ENCODE results near the gene FBXO45. TPM values are rescaled to one million over a fixed set of nuclear protein-coding genes. Genes with fewer than 3 reads are reported as not detected.

Gene FBXO45
- total and polyA plus RNA-seq, 2 of the 13 experiments (the other 11 are each of a cell fraction or from before 2014, with no cell fraction given), result 7.0 to 12.1 TPM

DNA sequence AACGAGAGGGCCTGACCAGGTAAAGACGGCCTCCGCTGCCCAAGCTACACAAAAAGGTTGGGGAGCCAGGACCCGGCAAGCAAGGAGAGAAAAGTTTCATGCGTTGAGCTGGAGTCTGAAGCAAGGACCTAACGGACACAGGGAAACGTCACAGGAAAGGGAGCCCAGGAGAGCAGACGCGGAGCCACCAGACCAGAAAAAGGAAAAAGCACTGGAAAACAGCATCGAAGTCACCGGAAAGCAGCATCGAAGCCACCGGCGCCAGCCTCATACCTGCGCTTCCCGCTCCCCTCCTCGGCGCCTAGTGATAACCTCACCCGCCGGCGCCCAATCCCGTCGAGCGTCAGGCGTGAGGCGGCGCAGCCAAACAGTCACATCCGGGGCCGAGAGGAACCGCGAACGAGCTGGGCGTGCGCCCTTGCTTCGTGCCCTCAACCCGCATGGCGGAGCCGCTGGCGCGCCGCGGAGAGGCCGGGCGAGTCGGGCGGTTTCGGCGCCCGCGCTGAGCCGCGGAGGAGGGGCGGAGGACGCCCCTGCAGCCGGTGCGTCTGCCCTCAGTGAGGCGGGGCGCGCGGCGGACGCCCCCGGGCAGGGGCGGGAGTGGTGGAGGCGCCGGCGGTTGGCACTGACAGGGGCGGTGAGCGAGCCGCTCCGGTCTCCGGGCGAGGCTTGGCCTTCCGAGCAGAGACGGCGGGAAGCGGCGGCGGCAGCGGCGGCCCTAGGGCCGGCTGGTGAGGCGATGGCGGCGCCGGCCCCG lies at the start of gene FBXO45, which contains the start of gene WDR53 (continued):
- TF ChIP-seq, protein P1, sequence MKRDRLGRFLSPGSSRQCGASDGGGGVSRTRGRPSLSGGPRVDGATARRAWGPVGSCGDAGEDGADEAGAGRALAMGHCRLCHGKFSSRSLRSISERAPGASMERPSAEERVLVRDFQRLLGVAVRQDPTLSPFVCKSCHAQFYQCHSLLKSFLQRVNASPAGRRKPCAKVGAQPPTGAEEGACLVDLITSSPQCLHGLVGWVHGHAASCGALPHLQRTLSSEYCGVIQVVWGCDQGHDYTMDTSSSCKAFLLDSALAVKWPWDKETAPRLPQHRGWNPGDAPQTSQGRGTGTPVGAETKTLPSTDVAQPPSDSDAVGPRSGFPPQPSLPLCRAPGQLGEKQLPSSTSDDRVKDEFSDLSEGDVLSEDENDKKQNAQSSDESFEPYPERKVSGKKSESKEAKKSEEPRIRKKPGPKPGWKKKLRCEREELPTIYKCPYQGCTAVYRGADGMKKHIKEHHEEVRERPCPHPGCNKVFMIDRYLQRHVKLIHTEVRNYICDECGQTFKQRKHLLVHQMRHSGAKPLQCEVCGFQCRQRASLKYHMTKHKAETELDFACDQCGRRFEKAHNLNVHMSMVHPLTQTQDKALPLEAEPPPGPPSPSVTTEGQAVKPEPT (CRISPR knock-in tag; IDR thresholded peaks at IDR 0.05; ENCODE audit: low read depth), result 0 out of 2 replicates have a peak, but pooled peaks have one; percentile 66
- TF ChIP-seq, protein P2, sequence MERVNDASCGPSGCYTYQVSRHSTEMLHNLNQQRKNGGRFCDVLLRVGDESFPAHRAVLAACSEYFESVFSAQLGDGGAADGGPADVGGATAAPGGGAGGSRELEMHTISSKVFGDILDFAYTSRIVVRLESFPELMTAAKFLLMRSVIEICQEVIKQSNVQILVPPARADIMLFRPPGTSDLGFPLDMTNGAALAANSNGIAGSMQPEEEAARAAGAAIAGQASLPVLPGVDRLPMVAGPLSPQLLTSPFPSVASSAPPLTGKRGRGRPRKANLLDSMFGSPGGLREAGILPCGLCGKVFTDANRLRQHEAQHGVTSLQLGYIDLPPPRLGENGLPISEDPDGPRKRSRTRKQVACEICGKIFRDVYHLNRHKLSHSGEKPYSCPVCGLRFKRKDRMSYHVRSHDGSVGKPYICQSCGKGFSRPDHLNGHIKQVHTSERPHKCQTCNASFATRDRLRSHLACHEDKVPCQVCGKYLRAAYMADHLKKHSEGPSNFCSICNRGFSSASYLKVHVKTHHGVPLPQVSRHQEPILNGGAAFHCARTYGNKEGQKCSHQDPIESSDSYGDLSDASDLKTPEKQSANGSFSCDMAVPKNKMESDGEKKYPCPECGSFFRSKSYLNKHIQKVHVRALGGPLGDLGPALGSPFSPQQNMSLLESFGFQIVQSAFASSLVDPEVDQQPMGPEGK (CRISPR knock-in tag; IDR thresholded peaks at IDR 0.05), result peak; percentile 72
- TF ChIP-seq, protein P3, sequence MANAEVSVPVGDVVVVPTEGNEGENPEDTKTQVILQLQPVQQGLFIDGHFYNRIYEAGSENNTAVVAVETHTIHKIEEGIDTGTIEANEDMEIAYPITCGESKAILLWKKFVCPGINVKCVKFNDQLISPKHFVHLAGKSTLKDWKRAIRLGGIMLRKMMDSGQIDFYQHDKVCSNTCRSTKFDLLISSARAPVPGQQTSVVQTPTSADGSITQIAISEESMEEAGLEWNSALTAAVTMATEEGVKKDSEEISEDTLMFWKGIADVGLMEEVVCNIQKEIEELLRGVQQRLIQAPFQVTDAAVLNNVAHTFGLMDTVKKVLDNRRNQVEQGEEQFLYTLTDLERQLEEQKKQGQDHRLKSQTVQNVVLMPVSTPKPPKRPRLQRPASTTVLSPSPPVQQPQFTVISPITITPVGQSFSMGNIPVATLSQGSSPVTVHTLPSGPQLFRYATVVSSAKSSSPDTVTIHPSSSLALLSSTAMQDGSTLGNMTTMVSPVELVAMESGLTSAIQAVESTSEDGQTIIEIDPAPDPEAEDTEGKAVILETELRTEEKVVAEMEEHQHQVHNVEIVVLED (CRISPR knock-in tag; IDR thresholded peaks at IDR 0.05; ENCODE audit: borderline replicate concordance), result peak; percentile 96
- TF ChIP-seq, protein P4, sequence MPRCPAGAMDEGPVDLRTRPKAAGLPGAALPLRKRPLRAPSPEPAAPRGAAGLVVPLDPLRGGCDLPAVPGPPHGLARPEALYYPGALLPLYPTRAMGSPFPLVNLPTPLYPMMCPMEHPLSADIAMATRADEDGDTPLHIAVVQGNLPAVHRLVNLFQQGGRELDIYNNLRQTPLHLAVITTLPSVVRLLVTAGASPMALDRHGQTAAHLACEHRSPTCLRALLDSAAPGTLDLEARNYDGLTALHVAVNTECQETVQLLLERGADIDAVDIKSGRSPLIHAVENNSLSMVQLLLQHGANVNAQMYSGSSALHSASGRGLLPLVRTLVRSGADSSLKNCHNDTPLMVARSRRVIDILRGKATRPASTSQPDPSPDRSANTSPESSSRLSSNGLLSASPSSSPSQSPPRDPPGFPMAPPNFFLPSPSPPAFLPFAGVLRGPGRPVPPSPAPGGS (CRISPR knock-in tag; IDR thresholded peaks at IDR 0.05), result peak; percentile 76; the same call in 1 of the 2 replicates
- peak; percentile 96 for TF ChIP-seq ZNF792 (CRISPR knock-in tag; IDR thresholded peaks at IDR 0.05)
- peak; percentile 75; the same call in 1 of the 2 replicates for TF ChIP-seq ZNF816 (CRISPR knock-in tag; IDR thresholded peaks at IDR 0.05; ENCODE audit: borderline replicate concordance)
- no peak for TF ChIP-seq SMYD3 (CRISPR knock-in tag; IDR thresholded peaks at IDR 0.05)
- TF ChIP-seq, protein P5, sequence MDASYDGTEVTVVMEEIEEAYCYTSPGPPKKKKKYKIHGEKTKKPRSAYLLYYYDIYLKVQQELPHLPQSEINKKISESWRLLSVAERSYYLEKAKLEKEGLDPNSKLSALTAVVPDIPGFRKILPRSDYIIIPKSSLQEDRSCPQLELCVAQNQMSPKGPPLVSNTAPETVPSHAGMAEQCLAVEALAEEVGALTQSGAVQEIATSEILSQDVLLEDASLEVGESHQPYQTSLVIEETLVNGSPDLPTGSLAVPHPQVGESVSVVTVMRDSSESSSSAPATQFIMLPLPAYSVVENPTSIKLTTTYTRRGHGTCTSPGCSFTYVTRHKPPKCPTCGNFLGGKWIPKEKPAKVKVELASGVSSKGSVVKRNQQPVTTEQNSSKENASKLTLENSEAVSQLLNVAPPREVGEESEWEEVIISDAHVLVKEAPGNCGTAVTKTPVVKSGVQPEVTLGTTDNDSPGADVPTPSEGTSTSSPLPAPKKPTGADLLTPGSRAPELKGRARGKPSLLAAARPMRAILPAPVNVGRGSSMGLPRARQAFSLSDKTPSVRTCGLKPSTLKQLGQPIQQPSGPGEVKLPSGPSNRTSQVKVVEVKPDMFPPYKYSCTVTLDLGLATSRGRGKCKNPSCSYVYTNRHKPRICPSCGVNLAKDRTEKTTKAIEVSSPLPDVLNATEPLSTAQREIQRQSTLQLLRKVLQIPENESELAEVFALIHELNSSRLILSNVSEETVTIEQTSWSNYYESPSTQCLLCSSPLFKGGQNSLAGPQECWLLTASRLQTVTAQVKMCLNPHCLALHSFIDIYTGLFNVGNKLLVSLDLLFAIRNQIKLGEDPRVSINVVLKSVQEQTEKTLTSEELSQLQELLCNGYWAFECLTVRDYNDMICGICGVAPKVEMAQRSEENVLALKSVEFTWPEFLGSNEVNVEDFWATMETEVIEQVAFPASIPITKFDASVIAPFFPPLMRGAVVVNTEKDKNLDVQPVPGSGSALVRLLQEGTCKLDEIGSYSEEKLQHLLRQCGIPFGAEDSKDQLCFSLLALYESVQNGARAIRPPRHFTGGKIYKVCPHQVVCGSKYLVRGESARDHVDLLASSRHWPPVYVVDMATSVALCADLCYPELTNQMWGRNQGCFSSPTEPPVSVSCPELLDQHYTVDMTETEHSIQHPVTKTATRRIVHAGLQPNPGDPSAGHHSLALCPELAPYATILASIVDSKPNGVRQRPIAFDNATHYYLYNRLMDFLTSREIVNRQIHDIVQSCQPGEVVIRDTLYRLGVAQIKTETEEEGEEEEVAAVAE (CRISPR knock-in tag; IDR thresholded peaks at IDR 0.05; ENCODE audit: borderline replicate concordance), result peak; percentile 91
- TF ChIP-seq ZNF766 (CRISPR knock-in tag; IDR thresholded peaks at IDR 0.05; ENCODE audit: borderline replicate concordance), result peak; percentile 68; the same call in 1 of the 2 replicates
- TF ChIP-seq, protein P6, sequence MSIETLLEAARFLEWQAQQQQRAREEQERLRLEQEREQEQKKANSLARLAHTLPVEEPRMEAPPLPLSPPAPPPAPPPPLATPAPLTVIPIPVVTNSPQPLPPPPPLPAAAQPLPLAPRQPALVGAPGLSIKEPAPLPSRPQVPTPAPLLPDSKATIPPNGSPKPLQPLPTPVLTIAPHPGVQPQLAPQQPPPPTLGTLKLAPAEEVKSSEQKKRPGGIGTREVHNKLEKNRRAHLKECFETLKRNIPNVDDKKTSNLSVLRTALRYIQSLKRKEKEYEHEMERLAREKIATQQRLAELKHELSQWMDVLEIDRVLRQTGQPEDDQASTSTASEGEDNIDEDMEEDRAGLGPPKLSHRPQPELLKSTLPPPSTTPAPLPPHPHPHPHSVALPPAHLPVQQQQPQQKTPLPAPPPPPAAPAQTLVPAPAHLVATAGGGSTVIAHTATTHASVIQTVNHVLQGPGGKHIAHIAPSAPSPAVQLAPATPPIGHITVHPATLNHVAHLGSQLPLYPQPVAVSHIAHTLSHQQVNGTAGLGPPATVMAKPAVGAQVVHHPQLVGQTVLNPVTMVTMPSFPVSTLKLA (IDR thresholded peaks at IDR 0.05), result peak; percentile 65
